Measurements from ENCODE around the gene NFE2L2.
"Not testable (repeated sequence)": the region's sequence is repeated elsewhere in the genome, so short reads cannot be mapped to it uniquely, and the experiment has no call there.

Gene NFE2L2

DNA sequence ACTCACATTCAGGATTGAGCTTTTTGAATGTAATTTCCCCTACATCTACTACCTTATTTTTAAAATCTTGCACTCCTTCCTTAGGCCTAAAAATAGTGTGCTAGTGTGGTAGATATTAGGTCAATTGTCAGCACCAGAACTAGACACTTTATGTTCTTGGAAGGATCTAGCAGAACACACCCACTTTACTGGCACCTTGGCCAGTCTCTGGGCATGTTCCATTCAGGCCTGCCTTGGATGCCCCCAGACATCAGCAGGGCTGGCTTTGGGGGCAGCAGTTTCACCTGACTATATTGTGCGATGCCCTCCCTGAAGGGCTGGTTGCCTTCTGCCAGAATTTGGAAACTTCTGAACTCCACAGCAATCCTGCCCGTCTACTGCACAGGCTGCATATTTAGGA lies 15.3 kb upstream of the NFE2L2 start:
- no peak for DNase-seq (ENCODE audit: low read depth)

DNA sequence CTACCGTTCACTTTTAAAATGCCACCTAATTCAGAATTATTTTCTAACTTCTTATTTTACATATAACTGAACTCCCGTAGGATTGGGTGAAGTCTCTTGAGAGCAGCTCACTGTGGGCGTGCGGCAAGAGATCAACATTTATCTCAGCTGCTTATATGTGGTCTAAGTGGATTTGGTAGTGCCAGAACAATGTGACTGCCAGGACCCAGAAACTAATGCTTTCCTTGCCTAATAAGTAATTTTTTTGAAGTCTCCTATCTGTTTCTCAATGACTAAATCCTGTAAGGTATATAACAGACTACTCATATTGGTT lies 11.2 kb upstream of the NFE2L2 start:
- DNase-seq (ENCODE audit: low read depth) = no peak

DNA sequence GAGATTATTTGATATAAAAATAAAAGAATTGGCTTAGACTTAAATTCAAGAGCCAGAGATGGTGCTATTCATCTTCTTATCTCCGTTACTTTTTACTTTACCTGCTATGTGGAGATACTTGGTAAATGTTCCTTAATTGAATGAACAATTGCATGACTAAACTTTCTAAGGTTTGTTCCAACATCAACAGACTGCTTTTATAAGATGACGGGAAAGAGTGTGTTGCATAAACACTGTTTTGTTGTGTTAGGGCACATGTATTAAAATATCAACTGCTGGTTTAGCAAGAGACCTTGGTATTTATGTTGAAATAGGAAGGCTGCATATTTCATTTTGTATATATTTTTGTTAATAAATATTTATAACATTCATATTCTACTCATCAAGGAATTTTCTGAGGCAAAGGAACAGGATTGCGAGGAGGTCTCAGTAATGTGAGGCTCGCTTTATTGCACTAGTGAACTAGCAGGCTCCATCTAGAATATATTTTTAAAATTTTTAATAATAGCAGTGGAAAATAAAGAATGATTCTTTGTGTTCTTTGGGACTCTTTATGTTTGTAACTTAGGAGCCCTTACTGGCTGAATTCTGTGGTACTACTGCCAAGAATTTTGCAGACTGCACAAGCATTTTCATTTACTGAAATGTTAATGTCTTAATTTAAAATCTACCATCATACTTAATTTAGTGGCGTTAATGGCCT lies 10.7 kb upstream of the NFE2L2 start:
- DNase-seq (ENCODE audit: low read depth) = no peak

DNA sequence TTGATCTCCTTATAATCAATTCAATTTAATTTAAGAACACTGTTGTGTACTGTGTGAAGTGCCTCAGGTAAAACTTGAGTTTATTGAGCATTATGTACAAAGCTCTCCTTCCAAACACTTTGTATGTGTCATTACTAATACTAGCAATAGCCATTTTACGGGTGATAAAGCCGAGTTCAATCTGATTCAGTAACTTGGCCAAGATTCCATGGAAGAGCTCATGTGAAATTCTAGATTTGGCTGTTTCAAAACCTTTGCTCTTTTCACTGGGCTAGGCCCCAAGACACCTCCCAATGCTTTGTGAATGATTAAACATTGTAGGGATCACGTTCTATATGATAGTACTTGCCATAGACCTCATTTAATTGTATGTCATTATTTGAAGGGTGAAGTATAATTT lies 8.9 kb upstream of the NFE2L2 start:
- no peak for DNase-seq (ENCODE audit: low read depth)

DNA sequence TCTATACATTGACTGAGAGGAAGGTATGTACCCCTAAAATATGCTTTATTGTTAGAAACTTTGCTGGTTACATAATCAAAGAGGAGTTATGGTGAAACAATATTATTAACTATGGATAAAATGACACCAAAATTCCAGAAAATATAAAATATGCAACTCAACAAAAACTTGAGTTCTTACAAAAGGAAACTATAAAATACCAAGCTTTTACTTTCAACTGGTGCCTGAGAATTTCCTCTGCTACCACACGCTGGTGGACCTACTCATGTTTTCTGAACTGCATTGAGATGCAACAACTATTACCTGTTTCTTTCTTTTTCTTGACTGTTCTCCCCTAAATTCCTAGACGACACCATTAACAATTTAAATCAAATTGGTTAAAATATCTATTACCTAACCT lies 8.2 kb upstream of the NFE2L2 start:
- no peak for DNase-seq (ENCODE audit: low read depth)

DNA sequence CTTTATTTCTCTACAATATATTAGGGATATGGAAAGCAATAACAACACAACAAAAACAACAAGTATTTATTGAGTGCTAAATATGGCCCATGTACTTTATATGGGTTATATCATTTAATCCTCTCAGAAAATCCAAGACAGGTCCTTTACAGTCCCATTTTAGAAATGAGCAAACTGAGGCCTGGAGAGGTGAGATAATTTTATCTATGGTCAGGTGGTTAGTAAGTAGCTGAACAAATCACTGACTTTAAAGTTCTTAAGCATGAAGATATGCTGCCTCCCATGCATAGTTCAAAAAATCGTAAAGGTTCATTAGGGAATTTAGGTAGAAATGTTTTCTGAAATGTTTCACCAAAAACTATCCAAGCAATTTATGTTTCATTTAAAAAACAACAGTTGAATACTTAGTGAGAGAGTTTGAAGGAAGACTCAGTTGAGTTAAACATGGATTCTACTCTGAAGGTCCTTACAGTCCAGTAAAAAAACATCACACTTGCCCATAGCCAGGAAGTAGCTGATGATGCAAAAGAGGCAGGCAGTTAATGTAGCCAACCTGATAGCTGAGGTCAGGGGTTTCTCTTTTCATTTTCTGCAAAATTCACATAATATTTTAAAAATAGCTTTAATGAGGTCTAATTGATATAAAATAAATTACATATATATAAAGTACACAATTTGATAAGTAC lies 7.6 kb upstream of the NFE2L2 start:
- DNase-seq (ENCODE audit: low read depth) = no peak

DNA sequence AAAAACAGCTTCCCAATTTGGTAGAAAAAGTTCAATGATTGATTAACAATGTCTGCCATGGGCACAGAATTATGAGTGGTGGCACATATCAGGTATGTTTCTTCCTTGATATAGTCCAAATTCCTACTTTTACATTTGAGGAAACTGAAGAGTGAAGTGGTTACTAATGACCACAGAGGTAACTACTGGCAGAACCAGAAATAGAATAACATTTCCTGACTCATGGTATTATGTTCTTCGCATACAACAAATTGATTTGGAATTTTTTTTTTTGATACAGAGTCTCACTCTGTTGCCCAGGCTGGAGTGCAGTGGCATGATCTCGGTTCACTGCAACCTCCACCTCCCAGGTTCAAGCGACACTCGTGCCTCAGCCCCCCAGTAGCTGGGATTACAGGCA lies 6.0 kb upstream of the NFE2L2 start:
- DNase-seq (ENCODE audit: low read depth) = no peak

DNA sequence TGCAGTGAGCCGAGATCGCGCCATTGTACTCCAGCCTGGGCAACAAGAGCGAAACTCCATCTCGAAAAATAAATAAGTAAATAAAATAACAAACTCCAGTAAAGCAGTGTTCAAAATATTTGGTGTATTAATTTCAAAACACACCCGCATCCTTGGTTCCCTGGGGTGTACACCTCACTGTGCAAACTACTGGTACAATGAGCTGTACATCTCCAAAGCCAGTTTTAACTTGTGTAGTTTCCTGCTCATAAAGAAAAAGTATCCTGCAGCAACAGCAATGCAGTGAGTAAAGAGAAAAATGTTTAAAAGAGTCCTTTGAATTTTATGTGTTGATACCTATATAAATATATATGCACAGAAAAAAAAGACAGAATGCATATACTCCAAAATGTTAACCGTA lies 4.4 kb upstream of the NFE2L2 start:
- DNase-seq (ENCODE audit: low read depth) = no peak

DNA sequence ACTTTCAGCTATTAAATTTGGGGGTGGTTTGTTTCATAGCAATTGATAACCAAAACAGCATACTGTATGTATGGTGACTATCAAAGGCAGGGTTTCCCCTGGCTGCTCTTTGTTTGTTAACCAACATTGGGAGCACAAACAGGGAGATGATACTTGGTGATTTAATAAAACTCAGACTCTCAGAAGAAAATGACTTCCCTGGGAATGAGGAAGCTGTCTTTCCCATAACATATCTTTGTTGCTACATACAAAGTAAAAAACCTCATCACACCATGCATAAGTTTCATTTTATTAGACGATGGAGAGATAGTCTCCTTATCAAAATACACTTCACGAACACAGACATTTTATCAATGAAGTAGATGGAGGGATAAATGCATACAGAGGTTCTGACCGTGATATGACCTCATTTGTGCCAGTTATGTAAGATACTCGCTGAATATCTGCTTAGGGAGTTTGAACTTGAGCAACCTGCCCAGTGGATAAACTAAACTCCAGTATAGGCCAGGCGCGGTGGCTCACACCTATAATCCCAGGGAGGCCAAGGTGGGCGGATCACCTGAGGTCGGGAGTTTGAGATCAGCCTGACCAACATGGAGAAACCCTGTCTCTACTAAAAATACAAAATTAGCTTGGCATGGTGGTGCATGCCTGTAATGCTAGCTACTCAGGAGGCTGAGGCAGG lies 3.8 kb upstream of the NFE2L2 start:
- DNase-seq (ENCODE audit: low read depth) = no peak

DNA sequence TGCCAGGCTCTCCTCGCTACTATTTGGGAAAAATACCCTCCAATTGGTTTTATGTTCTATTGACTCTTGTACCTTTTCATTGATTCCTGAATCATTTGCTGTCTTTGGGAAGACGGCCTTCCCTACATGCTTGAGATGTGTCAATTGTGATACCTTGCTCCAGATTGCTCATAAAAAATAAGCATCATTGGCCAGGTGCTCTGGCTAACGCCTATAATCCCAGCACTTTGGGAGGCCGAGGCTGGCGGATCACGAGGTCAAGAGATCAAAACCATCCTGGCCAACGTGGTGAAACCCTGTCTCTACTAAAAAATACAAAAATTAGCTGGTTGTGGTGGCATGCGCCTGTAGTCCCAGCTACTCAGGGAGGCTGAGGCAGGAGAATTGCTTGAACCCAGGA lies 2.4 kb upstream of the NFE2L2 start:
- not testable (repeated sequence) for DNase-seq (ENCODE audit: low read depth)

DNA sequence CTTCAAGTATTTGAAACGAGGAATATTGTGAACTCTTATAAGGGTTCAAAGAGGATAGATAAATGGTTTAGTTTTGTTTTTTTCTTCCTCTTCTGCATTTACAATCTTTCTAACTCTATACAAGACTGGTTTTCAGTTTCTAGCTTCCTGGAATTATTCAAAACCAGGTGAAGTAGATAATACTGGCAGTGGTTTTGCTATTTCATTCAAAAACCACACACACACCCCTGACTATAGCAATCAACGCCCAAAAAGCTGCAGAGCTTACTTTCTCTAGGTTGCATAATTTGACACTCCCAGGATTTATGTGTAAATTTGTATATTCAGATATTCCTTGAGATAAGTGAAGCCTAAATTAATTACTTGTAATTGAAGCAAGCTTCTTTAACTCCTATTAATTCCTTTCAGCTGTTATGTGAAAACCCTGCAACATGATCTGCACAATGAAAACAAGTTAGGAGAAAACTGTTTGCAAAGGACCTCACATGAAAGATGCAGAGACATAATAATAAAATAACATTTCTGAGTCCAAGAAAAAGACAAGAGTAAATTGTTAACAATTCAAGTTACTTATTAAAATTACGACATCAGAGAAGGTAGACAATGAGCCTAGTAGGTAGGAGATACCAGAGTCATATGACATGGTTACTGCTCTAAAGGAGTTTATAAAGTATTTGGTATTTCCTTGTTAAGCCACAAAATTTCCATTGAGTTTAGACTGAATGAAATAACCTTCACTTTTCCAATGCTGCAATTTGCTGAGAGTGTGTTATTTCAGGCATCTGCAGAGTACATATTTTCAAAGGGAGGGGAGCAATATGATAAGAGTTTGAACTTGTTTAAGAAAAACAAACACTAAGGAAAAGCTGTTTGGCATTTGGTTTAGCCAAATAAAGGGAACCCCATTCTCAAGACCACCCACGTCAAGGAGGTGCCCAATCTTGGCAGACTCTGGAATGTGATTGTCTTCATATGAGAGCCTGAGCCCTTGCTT lies 1.6 kb upstream of the NFE2L2 start:
- DNase-seq (ENCODE audit: low read depth) = no peak

DNA sequence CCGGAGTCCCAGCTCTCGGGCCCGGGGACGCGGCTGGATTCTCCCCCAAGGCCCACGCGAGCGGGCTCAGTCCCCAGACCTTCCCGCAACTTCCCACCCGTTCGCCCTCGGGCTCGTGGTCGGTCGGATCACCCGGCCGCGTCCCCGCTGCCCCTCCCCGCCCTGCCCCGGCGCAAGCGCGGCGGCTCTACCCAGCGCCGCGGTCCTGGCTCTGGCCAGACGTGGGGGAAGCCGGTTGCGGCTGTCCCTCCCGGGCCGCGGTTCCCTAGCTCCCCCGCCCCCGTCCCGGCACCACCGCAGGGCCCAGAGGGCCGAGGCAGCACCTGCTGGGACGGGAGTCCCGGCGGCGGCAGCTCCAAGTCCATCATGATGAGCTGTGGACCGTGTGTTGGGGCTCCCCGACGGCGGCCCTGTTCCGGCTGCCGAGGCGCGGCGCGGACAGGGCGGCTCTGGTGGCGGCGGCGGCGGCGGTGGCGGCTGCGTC lies 276 bp downstream of the NFE2L2 start:
- DNase-seq (ENCODE audit: low read depth) = no peak

DNA sequence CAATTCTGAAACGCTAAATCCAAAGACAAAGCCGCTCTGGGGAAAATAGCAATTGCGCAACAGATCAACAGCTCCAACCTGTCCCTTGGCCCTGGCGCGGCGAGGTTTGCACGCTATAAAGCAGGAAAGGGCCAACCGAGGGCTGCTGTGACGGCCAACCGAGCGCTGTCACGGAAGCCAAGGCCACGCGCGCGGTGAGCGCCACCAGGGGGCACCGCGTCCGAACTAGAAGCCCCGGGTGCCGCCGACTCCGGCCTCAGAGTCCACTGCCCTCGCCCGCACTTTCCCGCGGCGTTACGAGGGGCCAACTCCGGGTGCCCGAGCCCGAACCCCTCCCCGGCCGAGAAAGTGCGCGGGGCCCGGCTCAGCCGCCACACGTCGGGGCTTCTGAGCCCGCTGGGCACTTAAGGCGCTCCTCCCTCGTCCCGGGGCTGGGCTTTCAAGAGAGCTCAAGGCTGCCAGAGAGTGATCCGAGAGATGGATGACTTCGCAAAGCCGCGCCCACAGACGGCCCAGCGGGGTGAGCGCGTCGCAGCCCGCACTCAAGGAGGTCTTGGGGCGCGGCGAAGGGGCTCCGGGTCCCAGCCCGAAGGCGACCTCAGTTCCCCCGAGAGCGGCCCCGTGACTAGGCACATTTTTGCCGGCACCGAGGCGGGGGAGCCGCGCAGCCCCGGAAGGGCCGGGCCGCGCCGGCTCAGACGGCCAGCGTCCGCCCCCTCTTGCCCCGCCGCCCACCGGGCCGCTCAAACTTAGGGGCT lies 897 bp downstream of the NFE2L2 start:
- DNase-seq (ENCODE audit: low read depth) = peak; percentile 83

DNA sequence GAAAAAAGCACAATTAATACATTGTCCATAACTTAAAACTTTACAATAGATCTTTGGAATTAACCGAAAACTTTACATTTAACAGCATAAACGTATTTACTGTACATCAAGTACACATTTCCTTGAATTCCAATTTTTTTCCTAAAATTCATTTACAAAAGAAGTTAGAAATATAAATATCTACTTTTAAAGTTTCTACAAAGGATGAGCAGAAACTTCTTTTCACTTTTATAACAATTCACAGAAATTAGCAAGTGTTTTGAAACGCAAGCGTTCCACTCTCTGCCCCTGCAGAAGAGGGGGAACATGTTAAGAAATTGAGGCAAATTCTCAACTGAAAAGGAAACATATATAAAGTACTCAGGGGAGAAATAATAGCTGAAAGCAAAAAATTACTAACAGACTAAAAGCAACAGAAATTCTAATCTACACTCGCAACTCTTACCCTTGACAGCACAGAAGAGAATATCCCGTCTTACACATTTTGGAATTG lies 1.5 kb downstream of the NFE2L2 start:
- DNase-seq (ENCODE audit: low read depth) = no peak

DNA sequence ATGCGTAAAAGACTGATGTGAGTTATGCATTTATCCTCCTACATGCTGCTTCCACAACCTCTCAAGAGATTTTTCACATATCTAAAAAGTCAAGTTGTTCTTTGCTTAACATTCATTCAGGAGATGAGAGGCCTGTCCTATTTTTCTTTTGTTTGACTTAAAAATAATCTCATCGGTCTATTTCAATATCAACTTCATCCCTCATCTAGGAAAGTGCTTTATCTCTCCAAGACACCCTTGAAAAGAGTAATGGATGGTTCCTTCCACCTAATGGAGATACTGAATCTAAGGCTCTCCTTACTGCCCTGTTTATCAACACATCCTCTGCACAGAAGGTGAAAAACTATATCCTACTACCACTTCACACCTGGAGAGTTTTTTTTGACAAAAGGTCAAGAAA lies 2.4 kb downstream of the NFE2L2 start:
- no peak for DNase-seq (ENCODE audit: low read depth)

DNA sequence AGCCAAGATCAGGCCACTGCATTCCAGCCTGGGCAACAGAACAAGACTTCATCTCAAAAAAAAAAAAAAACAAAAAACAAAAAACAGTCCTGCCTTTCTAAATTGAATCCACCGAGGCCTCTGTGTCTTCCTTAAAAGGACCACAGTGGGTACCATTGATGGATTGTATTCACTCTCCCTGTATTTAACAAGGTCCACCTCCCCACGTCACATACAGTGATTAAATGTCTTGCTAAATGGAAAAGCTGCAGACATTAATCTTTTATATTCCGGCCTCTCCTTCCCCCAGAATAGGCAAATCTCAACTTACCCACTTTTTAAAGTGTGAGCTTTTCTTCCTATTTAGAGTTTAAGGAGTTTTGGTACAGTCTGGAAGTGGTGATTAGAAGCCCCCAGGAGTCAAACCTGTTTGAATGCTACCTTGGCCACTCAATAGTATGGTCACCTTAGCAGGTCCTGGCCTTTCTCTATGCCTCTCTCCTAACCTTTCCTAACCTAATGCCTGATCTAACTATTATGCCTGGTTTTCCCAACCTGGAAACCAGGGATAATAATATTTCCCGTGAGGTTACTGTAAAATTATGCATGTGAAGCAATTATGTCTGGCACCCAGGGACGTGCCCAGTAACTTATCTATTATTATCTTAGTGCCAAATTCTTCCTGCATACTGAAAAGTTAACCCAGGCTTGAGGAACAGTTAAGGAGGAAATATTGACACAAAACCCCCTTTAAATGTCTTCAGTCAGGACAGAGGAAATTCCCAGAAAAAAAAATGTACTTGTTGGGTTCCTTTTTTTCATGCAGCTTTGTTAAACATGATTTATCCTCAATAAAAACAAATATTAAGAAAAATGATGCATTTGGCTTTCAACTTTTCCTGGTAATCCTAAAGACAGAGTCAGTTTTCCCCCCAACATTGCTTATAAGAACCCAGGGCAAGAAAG lies 3.1 kb downstream of the NFE2L2 start:
- no peak for DNase-seq (ENCODE audit: low read depth)

DNA sequence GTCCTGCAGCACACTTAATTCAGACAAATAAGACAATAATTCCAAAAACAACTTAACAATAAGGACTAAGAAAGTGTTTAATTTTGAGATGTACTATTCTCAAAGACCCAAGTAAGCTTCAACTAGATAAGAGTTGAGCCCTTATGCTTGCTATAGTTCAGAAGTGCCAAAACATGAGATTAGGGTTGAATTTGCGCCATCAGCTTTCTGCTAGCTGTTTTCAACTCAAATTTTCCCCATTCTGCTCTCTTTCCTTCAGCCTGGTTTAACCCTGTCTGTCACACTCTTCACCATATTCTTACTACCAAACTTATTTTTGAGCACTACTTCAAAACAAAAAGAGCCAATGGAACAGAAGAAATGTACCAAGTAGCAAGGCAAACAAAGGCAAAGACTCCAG lies 4.1 kb downstream of the NFE2L2 start:
- no peak for DNase-seq (ENCODE audit: low read depth)

DNA sequence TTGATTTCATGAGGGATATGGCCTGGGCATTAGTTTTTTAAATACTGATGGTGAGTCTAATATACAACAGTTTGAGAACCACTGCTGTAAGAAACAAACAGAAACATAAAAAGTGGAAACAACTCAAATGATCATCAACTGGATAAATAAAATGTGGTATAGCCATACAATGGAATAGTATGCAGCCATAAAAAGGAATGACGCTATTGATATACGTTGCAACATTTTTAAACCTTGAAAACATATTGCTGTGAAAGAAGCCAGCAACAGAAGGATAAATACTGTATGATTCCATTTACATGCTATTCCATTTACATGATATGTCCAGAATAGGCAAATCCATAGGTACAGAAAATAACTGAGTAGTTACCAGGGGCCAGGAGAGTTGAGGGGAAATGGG lies 6.5 kb downstream of the NFE2L2 start:
- no peak for DNase-seq (ENCODE audit: low read depth)

DNA sequence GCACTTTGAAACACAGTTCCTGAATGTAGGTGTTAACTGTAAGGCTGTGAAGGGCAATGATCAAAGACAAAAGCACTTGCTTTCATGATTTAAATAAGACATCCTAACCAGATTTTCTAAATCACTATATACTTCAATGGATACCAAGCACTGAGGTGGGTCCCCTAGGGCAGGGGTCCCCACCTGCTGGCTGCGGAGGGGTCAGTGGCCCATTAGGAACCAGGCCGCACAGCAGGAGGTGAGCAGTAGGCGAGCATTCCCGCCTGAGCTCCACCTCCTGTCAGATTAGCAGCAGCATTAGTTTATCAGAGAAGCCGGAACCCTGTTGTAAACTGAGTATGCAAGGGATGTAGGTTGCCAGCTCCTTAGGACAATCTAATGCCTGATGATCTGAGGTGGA lies 7.1 kb downstream of the NFE2L2 start:
- DNase-seq (ENCODE audit: low read depth) = no peak

DNA sequence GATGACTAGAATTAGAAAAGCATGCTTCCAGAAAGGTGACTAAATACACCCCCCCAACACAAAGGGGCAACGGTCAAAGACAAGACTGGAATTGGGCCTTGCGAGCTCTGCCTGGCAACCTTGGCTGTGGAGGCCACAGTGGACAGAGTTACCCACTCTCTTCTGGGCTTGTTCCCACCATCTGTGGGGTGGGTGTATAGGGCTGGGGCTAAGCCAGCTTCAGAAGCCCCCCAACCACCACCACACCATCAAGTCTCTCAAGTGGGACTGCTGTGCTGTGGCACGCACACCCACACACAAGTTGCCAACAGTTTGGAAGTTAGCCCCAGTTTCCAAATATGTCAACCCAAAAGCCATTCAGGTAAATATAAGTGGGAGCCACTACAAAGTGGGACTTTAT lies 7.8 kb downstream of the NFE2L2 start:
- DNase-seq (ENCODE audit: low read depth) = no peak
